H9 (cell line): Measurements from ENCODE around the gene TP73. TPM values are rescaled to one million over a fixed set of nuclear protein-coding genes. Genes with fewer than 3 reads are reported as not detected.

Experiments used
- DNase-seq: peaks from one replicate; pipeline ENCODE4 v3.0.0-alpha.2; 2017
- H2AFZ ChIP-seq: one replicate; pipeline ENCODE4 v1.6.1; 2013; ENCODE audit warnings: mild to moderate bottlenecking, low read length, control low read depth, moderate library complexity
- H2AK5ac ChIP-seq: 2 replicates; pipeline ENCODE4 v1.6.1; 2013; ENCODE audit warnings: low read length, control low read depth, mixed read lengths; ENCODE audit not compliant: insufficient read length
- H2BK120ac ChIP-seq: one replicate; pipeline ENCODE4 v1.6.1; 2013; ENCODE audit warnings: low read depth, mild to moderate bottlenecking, low read length, control low read depth, inconsistent platforms; ENCODE audit not compliant: poor library complexity, severe bottlenecking
- H2BK12ac ChIP-seq: 2 replicates; pipeline ENCODE4 v1.6.1; 2013; ENCODE audit warnings: low read length, control low read depth, mixed read lengths, low read depth; ENCODE audit not compliant: insufficient read length
- H2BK15ac ChIP-seq: 2 replicates; pipeline ENCODE4 v1.6.1; 2013; ENCODE audit warnings: low read depth, low read length, control low read depth
- H2BK20ac ChIP-seq: one replicate; pipeline ENCODE4 v1.6.1; 2013; ENCODE audit warnings: low read depth, mild to moderate bottlenecking, low read length, control low read depth, inconsistent platforms; ENCODE audit not compliant: poor library complexity, severe bottlenecking
- H2BK5ac ChIP-seq: 2 replicates; pipeline ENCODE4 v1.6.1; 2013; ENCODE audit warnings: low read length, control low read depth, mixed read lengths; ENCODE audit not compliant: insufficient read length
- H3K14ac ChIP-seq: 2 replicates; pipeline ENCODE4 v1.6.1; 2013; ENCODE audit warnings: low read length, control low read depth; ENCODE audit not compliant: insufficient read depth
- H3K18ac ChIP-seq: 2 replicates; pipeline ENCODE4 v1.6.1; 2013; ENCODE audit warnings: low read depth, mild to moderate bottlenecking, mixed read lengths, low read length, control low read depth; ENCODE audit not compliant: insufficient read length
- H3K23ac ChIP-seq: 2 replicates; pipeline ENCODE4 v1.6.1; 2013; ENCODE audit warnings: low read length, control low read depth, mixed read lengths, low read depth; ENCODE audit not compliant: insufficient read length
- H3K23me2 ChIP-seq: 2 replicates; pipeline ENCODE4 v1.6.1; 2013; ENCODE audit warnings: low read depth, mild to moderate bottlenecking, mixed read lengths, low read length, control low read depth; ENCODE audit not compliant: insufficient read length, poor library complexity, severe bottlenecking
- H3K27ac ChIP-seq: 2 replicates; pipeline ENCODE4 v1.5.1; 2013; ENCODE audit warnings: low read length, control low read depth, mixed read lengths, low read depth; ENCODE audit not compliant: insufficient read length
- H3K27me3 ChIP-seq: 2 replicates; pipeline ENCODE4 v1.6.1; 2013; ENCODE audit warnings: low read length, control low read depth, inconsistent platforms; ENCODE audit not compliant: insufficient read depth
- H3K4ac ChIP-seq: 2 replicates; pipeline ENCODE4 v1.6.1; 2013; ENCODE audit warnings: low read depth, mild to moderate bottlenecking, control low read depth, inconsistent platforms, low read length, moderate library complexity
- H3K4me1 ChIP-seq: 2 replicates; pipeline ENCODE4 v1.6.1; 2013; ENCODE audit warnings: low read length, control low read depth, inconsistent platforms; ENCODE audit not compliant: insufficient read depth
- H3K4me2 ChIP-seq: 2 replicates; pipeline ENCODE4 v1.6.1; 2013; ENCODE audit warnings: low read length, control low read depth, mixed read lengths; ENCODE audit not compliant: insufficient read length, insufficient read depth
- H3K56ac ChIP-seq: 2 replicates; pipeline ENCODE4 v1.6.1; 2013; ENCODE audit warnings: low read depth, mild to moderate bottlenecking, mixed read lengths, low read length, control low read depth; ENCODE audit not compliant: insufficient read length
- H3K79me1 ChIP-seq: 2 replicates; pipeline ENCODE4 v1.6.1; 2013; ENCODE audit warnings: low read depth, mild to moderate bottlenecking, moderate library complexity, low read length, control low read depth, inconsistent platforms; ENCODE audit not compliant: insufficient read depth, poor library complexity, severe bottlenecking
- H3K79me2 ChIP-seq: 2 replicates; pipeline ENCODE4 v1.6.1; 2013; ENCODE audit warnings: low read length, control low read depth, inconsistent platforms; ENCODE audit not compliant: insufficient read depth
- H3K9ac ChIP-seq: 2 replicates; pipeline ENCODE4 v1.6.1; 2013; ENCODE audit warnings: low read length, control low read depth, mixed read lengths; ENCODE audit not compliant: insufficient read length; ENCODE audit errors: extremely low read depth
- H3K9me3 ChIP-seq: one replicate; pipeline ENCODE4 v1.6.1; 2013; ENCODE audit warnings: low read depth, low read length, inconsistent platforms; ENCODE audit not compliant: control insufficient read depth
- H3T11ph ChIP-seq: one replicate; pipeline ENCODE4 v1.6.1; 2013; ENCODE audit warnings: mild to moderate bottlenecking, low read length, control low read depth, inconsistent platforms
- H4K20me1 ChIP-seq: one replicate; pipeline ENCODE4 v1.6.1; 2013; ENCODE audit not compliant: control insufficient read depth, insufficient read length, insufficient read depth
- H4K5ac ChIP-seq: 2 replicates; pipeline ENCODE4 v1.6.1; 2013; ENCODE audit warnings: low read depth, mild to moderate bottlenecking, mixed read lengths, low read length, control low read depth; ENCODE audit not compliant: insufficient read length
- H4K8ac ChIP-seq: replicated peaks from 2 replicates; pipeline ENCODE4 v1.6.1; 2013; ENCODE audit warnings: low read length, control low read depth, mixed read lengths, low read depth; ENCODE audit not compliant: insufficient read length
- H4K91ac ChIP-seq: 2 replicates; pipeline ENCODE4 v1.6.1; 2013; ENCODE audit warnings: low read depth, mild to moderate bottlenecking, moderate library complexity, mixed read lengths, low read length, control low read depth; ENCODE audit not compliant: insufficient read length
- H3K27ac Mint-ChIP-seq, 3 experiments: 2 replicates in 2 of 3; 3 replicates in 1 of 3; pipeline ENCODE4 v1.8.0; 2020 to 2021; ENCODE audit warnings: mixed read lengths in 3 of 3, mild to moderate bottlenecking in 1 of 3, moderate library complexity in 1 of 3
- H3K27me3 Mint-ChIP-seq: 2 replicates; pipeline ENCODE4 v1.8.0; 2021; ENCODE audit warnings: low read depth, mild to moderate bottlenecking, moderate library complexity, mixed read lengths
- H3K36me3 Mint-ChIP-seq, 3 experiments: 2 replicates in 2 of 3; 3 replicates in 1 of 3; pipeline ENCODE4 v1.8.0; 2020 to 2021; ENCODE audit warnings: low read depth in 3 of 3, mixed read lengths in 3 of 3; ENCODE audit not compliant: insufficient read depth in 1 of 3
- H3K4me1 Mint-ChIP-seq, 2 experiments: 2 replicates each; pipeline ENCODE4 v1.8.0; 2020; ENCODE audit warnings: mixed read lengths in 2 of 2
- H3K4me3 Mint-ChIP-seq, 2 experiments: 2 replicates in 1 of 2; 3 replicates in 1 of 2; pipeline ENCODE4 v1.8.0; 2020 to 2021; ENCODE audit warnings: mild to moderate bottlenecking in 2 of 2, mixed read lengths in 2 of 2, moderate library complexity in 1 of 2
- H3K9me3 Mint-ChIP-seq, 2 experiments: 2 replicates in 1 of 2; 3 replicates in 1 of 2; pipeline ENCODE4 v1.8.0; 2020; ENCODE audit warnings: mild to moderate bottlenecking in 2 of 2, mixed read lengths in 2 of 2, moderate library complexity in 1 of 2
- WGBS: extraction: QIAGEN DNeasy Blood & Tissue Kit; methylation state at CpG from one replicate; pipeline ENCODE4 v1.1.7; 2013; ENCODE audit warnings: missing lambda C conversion rate, low lambda C conversion rate, mixed read lengths; ENCODE audit not compliant: insufficient read length; ENCODE audit errors: extremely low coverage; 5-methylcytosine and 5-hydroxymethylcytosine counted together
- total RNA-seq: library from RNA; stranded (reverse); gene quantifications from 2 replicates; pipeline ENCODE4 v1.2.1, GENCODE V29; 2021
- TF ChIP-seq, protein P1 (sequence below): fragments of 200-600 bp; sonication (generic); conservative IDR thresholded peaks from 3 replicates; pipeline ENCODE4 v1.8.0; 2021; ENCODE audit warnings: antibody characterized with exemption, mild to moderate bottlenecking

The TP73 gene
- total RNA-seq, 1 experiment from 2014 or later, result 4.7 TPM

DNA sequence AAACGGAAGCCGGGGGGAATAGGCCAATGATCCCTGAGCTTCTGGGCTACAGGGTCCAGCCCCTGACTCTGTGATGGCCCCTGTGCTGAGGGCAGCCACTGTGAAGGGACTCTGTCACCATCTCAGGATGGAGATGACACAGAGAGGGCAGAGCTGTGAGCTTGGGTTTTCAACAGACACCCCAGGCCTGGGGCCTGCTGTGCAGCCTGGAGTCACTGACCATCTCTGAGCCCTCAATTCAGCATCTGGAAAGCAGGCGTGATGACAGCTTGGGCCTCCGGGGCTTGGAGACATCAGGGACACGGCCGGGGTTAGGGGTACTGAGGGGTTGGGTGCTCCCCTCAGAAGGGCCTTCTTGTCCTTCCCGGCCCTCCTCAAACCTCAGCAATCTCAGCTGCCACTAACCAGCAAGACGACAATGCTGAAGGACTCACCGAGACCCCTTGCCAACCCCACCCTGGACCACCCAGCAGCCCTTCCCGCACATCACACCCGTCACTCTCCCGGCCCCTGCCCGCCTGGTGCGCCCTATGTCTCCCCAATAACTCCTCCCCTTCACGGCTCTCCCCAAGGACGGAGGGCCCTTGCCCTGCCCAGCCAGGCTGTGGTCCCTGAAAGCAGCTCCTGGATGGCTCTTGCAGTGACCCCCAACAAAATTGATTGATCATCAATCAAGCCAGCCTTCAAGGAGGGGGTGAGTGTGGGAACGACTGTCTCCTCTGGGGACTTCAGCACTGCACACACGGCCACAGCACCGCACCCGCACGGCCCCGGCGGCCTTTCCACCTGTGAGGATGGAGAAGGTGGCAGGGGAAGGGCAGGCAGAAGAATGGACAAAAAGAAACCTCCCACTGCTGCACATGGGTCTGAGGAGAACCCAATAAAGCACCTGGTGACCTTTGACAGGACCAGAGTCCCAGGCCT is 45.3 kb upstream of the TP73 start:
- H3K56ac ChIP-seq, result no peak overlapping the region
- no peak overlapping the region for H3K14ac ChIP-seq
- H4K5ac ChIP-seq, result no peak overlapping the region
- H2BK15ac ChIP-seq, result no peak overlapping the region
- no peaks in the 10 kb centered on the region; the same call in 1 of the 2 replicates for H3K27me3 ChIP-seq
- no peaks in the 10 kb centered on the region for H3K79me1 ChIP-seq
- H3K9me3 Mint-ChIP-seq, result no peaks in the 10 kb centered on the region
- no peaks in the 10 kb centered on the region; a peak in 1 of 7 replicates for H3K36me3 Mint-ChIP-seq
- no peak overlapping the region for H4K8ac ChIP-seq
- H2AFZ ChIP-seq, result no peak overlapping the region
- no peaks in the 10 kb centered on the region for H4K20me1 ChIP-seq
- H2BK12ac ChIP-seq, result no peak overlapping the region
- WGBS, result no CpG with 5 or more reads among the region's 23 CpGs
- H3K27me3 Mint-ChIP-seq, result peaks cover 8% of the 10 kb centered on the region
- no peak overlapping the region for H3K9ac ChIP-seq
- H3K9me3 ChIP-seq, result no peaks in the 10 kb centered on the region
- no peak overlapping the region for H3T11ph ChIP-seq
- no peak overlapping the region for H3K27ac ChIP-seq
- no peak overlapping the region for H2AK5ac ChIP-seq
- H3K4me1 Mint-ChIP-seq, result peaks cover 9 to 11% of the 10 kb centered on the region in 2 experiments
- no peak overlapping the region for H3K23ac ChIP-seq
- H3K79me2 ChIP-seq, result no peaks in the 10 kb centered on the region
- no peak overlapping the region for H2BK120ac ChIP-seq
- 0 out of 7 replicates have a peak overlapping the region, but pooled peaks of 1 of the 3 experiments have one; percentile 31 for H3K27ac Mint-ChIP-seq
- no peak overlapping the region for H2BK20ac ChIP-seq
- no peak overlapping the region for H4K91ac ChIP-seq
- no peak overlapping the region for H3K4me2 ChIP-seq
- H3K4ac ChIP-seq, result no peak overlapping the region
- H3K23me2 ChIP-seq, result peaks cover 5% of the 10 kb centered on the region
- no peak overlapping the region for H2BK5ac ChIP-seq
- no peak overlapping the region for H3K18ac ChIP-seq
- H3K4me3 Mint-ChIP-seq, result no peak overlapping the region
- no peak for DNase-seq
- H3K4me1 ChIP-seq, result no peaks in the 10 kb centered on the region
- TF ChIP-seq, protein P1, sequence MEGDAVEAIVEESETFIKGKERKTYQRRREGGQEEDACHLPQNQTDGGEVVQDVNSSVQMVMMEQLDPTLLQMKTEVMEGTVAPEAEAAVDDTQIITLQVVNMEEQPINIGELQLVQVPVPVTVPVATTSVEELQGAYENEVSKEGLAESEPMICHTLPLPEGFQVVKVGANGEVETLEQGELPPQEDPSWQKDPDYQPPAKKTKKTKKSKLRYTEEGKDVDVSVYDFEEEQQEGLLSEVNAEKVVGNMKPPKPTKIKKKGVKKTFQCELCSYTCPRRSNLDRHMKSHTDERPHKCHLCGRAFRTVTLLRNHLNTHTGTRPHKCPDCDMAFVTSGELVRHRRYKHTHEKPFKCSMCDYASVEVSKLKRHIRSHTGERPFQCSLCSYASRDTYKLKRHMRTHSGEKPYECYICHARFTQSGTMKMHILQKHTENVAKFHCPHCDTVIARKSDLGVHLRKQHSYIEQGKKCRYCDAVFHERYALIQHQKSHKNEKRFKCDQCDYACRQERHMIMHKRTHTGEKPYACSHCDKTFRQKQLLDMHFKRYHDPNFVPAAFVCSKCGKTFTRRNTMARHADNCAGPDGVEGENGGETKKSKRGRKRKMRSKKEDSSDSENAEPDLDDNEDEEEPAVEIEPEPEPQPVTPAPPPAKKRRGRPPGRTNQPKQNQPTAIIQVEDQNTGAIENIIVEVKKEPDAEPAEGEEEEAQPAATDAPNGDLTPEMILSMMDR, result no peak
